ENCODE results near the gene BBS9.

The BBS9 gene

GRCh38 chr7:33128990-33129805 lies at the start of gene BBS9:
BBS9 (plus strand) TSS chr7:33129564; CDS start chr7:33146253, 16,689 bp downstream.
- peak within 1 kb of the TSS; percentile 76 for H3K4me3 ChIP-seq (ENCODE audit: low read length)
- peak; percentile 2 for TF ChIP-seq CTCF (IDR thresholded peaks at IDR 0.05; ENCODE audit: insufficient read depth, low read depth, low read length, missing control alignments)
- DNase-seq (ENCODE audit: low read depth), result peak; percentile 95

- H3K4me3 ChIP-seq (ENCODE audit: low read length), result no peak overlapping the region
- TF ChIP-seq CTCF (IDR thresholded peaks at IDR 0.05; ENCODE audit: insufficient read depth, low read depth, low read length, missing control alignments), result no peak
- DNase-seq (ENCODE audit: low read depth), result no peak
These were observed 49.3 kb upstream of the BBS9 start for GRCh38 chr7:33079763-33080690.

GRCh38 chr7:33087356-33087755 lies 42.0 kb upstream of the BBS9 start:
- no peak for TF ChIP-seq CTCF (IDR thresholded peaks at IDR 0.05; ENCODE audit: insufficient read depth, low read depth, low read length, missing control alignments)
- no peak overlapping the region for H3K4me3 ChIP-seq (ENCODE audit: low read length)
- DNase-seq (ENCODE audit: low read depth), result no peak

- TF ChIP-seq CTCF (IDR thresholded peaks at IDR 0.05; ENCODE audit: insufficient read depth, low read depth, low read length, missing control alignments), result no peak
- no peak for DNase-seq (ENCODE audit: low read depth)
These were observed 41.5 kb upstream of the BBS9 start for GRCh38 chr7:33087858-33088257.

GRCh38 chr7:33089142-33089541 lies 40.2 kb upstream of the BBS9 start:
- no peak for DNase-seq (ENCODE audit: low read depth)
- no peak for TF ChIP-seq CTCF (IDR thresholded peaks at IDR 0.05; ENCODE audit: insufficient read depth, low read depth, low read length, missing control alignments)
- no peak overlapping the region for H3K4me3 ChIP-seq (ENCODE audit: low read length)

More at GRCh38 chr7:33087858-33088257, 41.5 kb upstream of the BBS9 start:
- no peak overlapping the region for H3K4me3 ChIP-seq (ENCODE audit: low read length)

GRCh38 chr7:33091111-33091531 lies 38.2 kb upstream of the BBS9 start:
- no peak overlapping the region for H3K4me3 ChIP-seq (ENCODE audit: low read length)
- peak; percentile 63 for DNase-seq (ENCODE audit: low read depth)
- TF ChIP-seq CTCF (IDR thresholded peaks at IDR 0.05; ENCODE audit: insufficient read depth, low read depth, low read length, missing control alignments), result no peak
